ENCODE data around the gene LMCD1. TPM values are rescaled to one million over a fixed set of nuclear protein-coding genes. Genes with fewer than 3 reads are reported as not detected.

The LMCD1 gene
- total and polyA plus RNA-seq, 2 of the 8 experiments (the other 6 are each of a cell fraction or from before 2014, with no cell fraction given): 12.3 to 26.5 TPM

DNA sequence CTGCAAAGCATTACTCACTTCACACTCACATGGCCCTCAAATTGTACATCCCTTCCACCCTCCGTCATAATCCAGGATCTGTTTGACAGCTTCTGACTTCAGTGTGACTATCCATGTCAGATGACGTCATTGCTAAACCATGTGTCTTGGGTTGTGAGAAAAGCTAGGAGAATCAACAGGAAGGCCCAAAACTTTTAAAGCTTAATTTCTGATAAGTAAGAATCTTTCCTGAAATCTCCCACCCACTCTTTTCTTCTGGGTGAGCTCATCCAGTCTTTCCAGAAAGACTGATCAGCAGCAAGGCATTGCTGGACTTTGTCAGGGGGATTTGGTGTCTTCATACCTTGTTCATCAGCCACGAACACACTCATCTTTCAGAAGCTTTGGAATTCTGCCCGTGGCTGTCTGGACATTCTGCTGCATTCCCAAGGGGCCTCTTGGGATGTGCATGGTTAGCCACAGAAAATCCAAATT lies 11.5 kb upstream of the LMCD1 start (continued):
- TF ChIP-seq CHD7 (IDR thresholded peaks at IDR 0.05; ENCODE audit: insufficient replicate concordance, low read length): no peak
- no peak for TF ChIP-seq EGR1 (IDR thresholded peaks at IDR 0.05; ENCODE audit: borderline replicate concordance, low read depth, low read length)
- TF ChIP-seq POLR2A (IDR thresholded peaks at IDR 0.05; ENCODE audit: control extremely low read depth in 1 of 2, low read depth in 2 of 2, low read length in 2 of 2): no peak

Measured in H1 (cell line).